ENCODE results near the gene CYRIA.

Gene CYRIA

GRCh38 chr2:16622399-16622968 is 43.1 kb downstream of the CYRIA start:
- Histone ChIP-seq H3K27ac (ENCODE audit: low read depth, low read length, poor library complexity, severe bottlenecking) (peak overlapping the region; percentile 95), H2AFZ (ENCODE audit: low read length) (no peak overlapping the region), H3K4me3 (ENCODE audit: low read depth, low read length, poor library complexity, severe bottlenecking) (no peak overlapping the region), H3K79me2 (ENCODE audit: insufficient read depth, low read length) (no peaks in the 10 kb centered on the region), H3K9ac (ENCODE audit: low read length) (no peak overlapping the region; the same call in 1 of the 2 replicates), H3K9me2 (ENCODE audit: low read depth, low read length) (no peaks in the 10 kb centered on the region), H3K27me3 (ENCODE audit: insufficient read depth, low read length) (no peaks in the 10 kb centered on the region), H3F3A (ENCODE audit: insufficient read depth, low read length) (no peaks in the 10 kb centered on the region), H3K4me2 (ENCODE audit: low read length) (peak overlapping the region; percentile 21; the same call in 1 of the 2 replicates), H3K9me3 (ENCODE audit: low read length) (no peaks in the 10 kb centered on the region), H4K20me1 (ENCODE audit: insufficient read depth, low read length) (no peaks in the 10 kb centered on the region), H3K36me3 (ENCODE audit: insufficient read depth, low read length) (peaks cover 24% of the 10 kb centered on the region; the same call in 1 of the 2 replicates), H3K4me1 (ENCODE audit: insufficient read depth, low read length, severe bottlenecking) (peaks cover 66% of the 10 kb centered on the region)
- TF ChIP-seq CTCF (IDR thresholded peaks at IDR 0.05; ENCODE audit: low read length) (no peak), EZH2 (IDR thresholded peaks at IDR 0.05; ENCODE audit: borderline replicate concordance, low read length) (no peak)

- H3K36me3 ChIP-seq (ENCODE audit: insufficient read depth, low read length): peaks cover 24% of the 10 kb centered on the region; the same call in 1 of the 2 replicates
- no peak overlapping the region for H2AFZ ChIP-seq (ENCODE audit: low read length)
- no peaks in the 10 kb centered on the region for H3K9me2 ChIP-seq (ENCODE audit: low read depth, low read length)
- H3K27me3 ChIP-seq (ENCODE audit: insufficient read depth, low read length): no peaks in the 10 kb centered on the region
- H3K4me2 ChIP-seq (ENCODE audit: low read length): no peak overlapping the region
- no peak overlapping the region for H3K27ac ChIP-seq (ENCODE audit: low read depth, low read length, poor library complexity, severe bottlenecking)
- H3K79me2 ChIP-seq (ENCODE audit: insufficient read depth, low read length): no peaks in the 10 kb centered on the region
- peaks cover 59% of the 10 kb centered on the region for H3K4me1 ChIP-seq (ENCODE audit: insufficient read depth, low read length, severe bottlenecking)
- H3F3A ChIP-seq (ENCODE audit: insufficient read depth, low read length): no peaks in the 10 kb centered on the region
- no peaks in the 10 kb centered on the region for H3K9me3 ChIP-seq (ENCODE audit: low read length)
- no peak for TF ChIP-seq EZH2 (IDR thresholded peaks at IDR 0.05; ENCODE audit: borderline replicate concordance, low read length)
- TF ChIP-seq CTCF (IDR thresholded peaks at IDR 0.05; ENCODE audit: low read length): no peak
- H4K20me1 ChIP-seq (ENCODE audit: insufficient read depth, low read length): no peaks in the 10 kb centered on the region
- H3K9ac ChIP-seq (ENCODE audit: low read length): no peak overlapping the region
- no peak overlapping the region for H3K4me3 ChIP-seq (ENCODE audit: low read depth, low read length, poor library complexity, severe bottlenecking)
These were observed 44.3 kb downstream of the CYRIA start for GRCh38 chr2:16621316-16621715.

- no peak overlapping the region for H3K27ac ChIP-seq (ENCODE audit: low read depth, low read length, poor library complexity, severe bottlenecking)
These were observed 45.0 kb downstream of the CYRIA start for GRCh38 chr2:16620590-16620989.

More at GRCh38 chr2:16620590-16620989, 45.0 kb downstream of the CYRIA start:
- Histone ChIP-seq H4K20me1 (ENCODE audit: insufficient read depth, low read length) (no peaks in the 10 kb centered on the region), H3K79me2 (ENCODE audit: insufficient read depth, low read length) (no peaks in the 10 kb centered on the region), H3K36me3 (ENCODE audit: insufficient read depth, low read length) (peaks cover 24% of the 10 kb centered on the region; the same call in 1 of the 2 replicates), H3K4me2 (ENCODE audit: low read length) (no peak overlapping the region), H3K9ac (ENCODE audit: low read length) (no peak overlapping the region), H3K9me2 (ENCODE audit: low read depth, low read length) (no peaks in the 10 kb centered on the region), H3F3A (ENCODE audit: insufficient read depth, low read length) (no peaks in the 10 kb centered on the region), H2AFZ (ENCODE audit: low read length) (no peak overlapping the region), H3K27me3 (ENCODE audit: insufficient read depth, low read length) (no peaks in the 10 kb centered on the region), H3K4me3 (ENCODE audit: low read depth, low read length, poor library complexity, severe bottlenecking) (no peak overlapping the region), H3K9me3 (ENCODE audit: low read length) (no peaks in the 10 kb centered on the region), H3K4me1 (ENCODE audit: insufficient read depth, low read length, severe bottlenecking) (peaks cover 52% of the 10 kb centered on the region)
- TF ChIP-seq CTCF (IDR thresholded peaks at IDR 0.05; ENCODE audit: low read length) (no peak), EZH2 (IDR thresholded peaks at IDR 0.05; ENCODE audit: borderline replicate concordance, low read length) (no peak)
